Stromal cell of bone marrow (primary cell): ENCODE data around the gene PLA2G1B.

Experiments used
- DNase-seq: peaks from one replicate; pipeline ENCODE4 v3.0.0-alpha.2; 2012; ENCODE audit warnings: low read depth

The PLA2G1B gene

GRCh38 chr12:120324841-120325417, 2.6 kb downstream of the PLA2G1B start:
- DNase-seq = no peak

GRCh38 chr12:120323772-120324171, 3.8 kb downstream of the PLA2G1B start:
- no peak for DNase-seq

GRCh38 chr12:120321382-120322202, 6.0 kb downstream of the PLA2G1B start:
- no peak for DNase-seq

- DNase-seq = peak; percentile 99
These were observed 10.1 kb downstream of the PLA2G1B start for GRCh38 chr12:120317224-120318105.

- peak; percentile 4 for DNase-seq
These were observed 10.8 kb downstream of the PLA2G1B start for GRCh38 chr12:120316798-120317223.

GRCh38 chr12:120314220-120314619, 13.4 kb downstream of the PLA2G1B start:
- DNase-seq = no peak

GRCh38 chr12:120301962-120302815, 25.4 kb downstream of the PLA2G1B start, which contains the start of gene SIRT4:
Gene SIRT4 (plus strand): TSS chr12:120302321. CDS start chr12:120303562, 1,241 bp downstream.
- DNase-seq = peak; percentile 95

- peak; percentile 77 for DNase-seq
These were observed 34.7 kb downstream of the PLA2G1B start, which contains the start of gene RNU4-1 for GRCh38 chr12:120292661-120293531. Gene RNU4-1 (minus strand): TSS chr12:120293237.

- no peak for DNase-seq
These were observed 35.2 kb downstream of the PLA2G1B start for GRCh38 chr12:120292411-120292660.

- no peak for DNase-seq
These were observed 36.8 kb downstream of the PLA2G1B start for GRCh38 chr12:120290609-120291305.

GRCh38 chr12:120287491-120287890, 40.1 kb downstream of the PLA2G1B start:
- DNase-seq = no peak

GRCh38 chr12:120286768-120287490, 40.6 kb downstream of the PLA2G1B start:
- no peak for DNase-seq

GRCh38 chr12:120284381-120284780, 43.2 kb downstream of the PLA2G1B start:
- DNase-seq = no peak

GRCh38 chr12:120283318-120283717, 44.3 kb downstream of the PLA2G1B start:
- no peak for DNase-seq

GRCh38 chr12:120278137-120279069, 49.2 kb downstream of the PLA2G1B start:
- DNase-seq = no peak

GRCh38 chr12:120276734-120277133, 50.8 kb downstream of the PLA2G1B start:
- no peak for DNase-seq
